ENCODE results near the gene GRIK4. TPM values are rescaled to one million over a fixed set of nuclear protein-coding genes. Genes with fewer than 3 reads are reported as not detected.
A peak's percentile ranks its signal among the peaks of the same experiment; 100 is the strongest.

The GRIK4 gene
- total and polyA plus RNA-seq, 11 donors: 0.04 to 0.45 (median 0.12) TPM; not detected in 6

GRCh38 chr11:120566176-120566575 lies 54.6 kb downstream of the GRIK4 start:
- peaks cover 0 to 35% (median 22%) of the 10 kb centered on the region in 12 donors for H3K4me1 ChIP-seq
- H3K36me3 ChIP-seq: no peaks in the 10 kb centered on the region
- no peaks in the 10 kb centered on the region for H3K9me3 ChIP-seq
- intact Hi-C loops (cut with DNase I): no loop called here
- 52 to 61% (median 54%) methylated on average over 5 of the region's 5 CpGs for WGBS, 4 donors
- H3K27me3 ChIP-seq: peaks cover 0 to 32% (median 3%) of the 10 kb centered on the region in 9 donors
- ATAC-seq (peak in 1 of 4 donors; percentile 3), DNase-seq (no peak)
- no peak for TF ChIP-seq POLR2A (IDR thresholded peaks at IDR 0.05)
- TF ChIP-seq, protein P1, sequence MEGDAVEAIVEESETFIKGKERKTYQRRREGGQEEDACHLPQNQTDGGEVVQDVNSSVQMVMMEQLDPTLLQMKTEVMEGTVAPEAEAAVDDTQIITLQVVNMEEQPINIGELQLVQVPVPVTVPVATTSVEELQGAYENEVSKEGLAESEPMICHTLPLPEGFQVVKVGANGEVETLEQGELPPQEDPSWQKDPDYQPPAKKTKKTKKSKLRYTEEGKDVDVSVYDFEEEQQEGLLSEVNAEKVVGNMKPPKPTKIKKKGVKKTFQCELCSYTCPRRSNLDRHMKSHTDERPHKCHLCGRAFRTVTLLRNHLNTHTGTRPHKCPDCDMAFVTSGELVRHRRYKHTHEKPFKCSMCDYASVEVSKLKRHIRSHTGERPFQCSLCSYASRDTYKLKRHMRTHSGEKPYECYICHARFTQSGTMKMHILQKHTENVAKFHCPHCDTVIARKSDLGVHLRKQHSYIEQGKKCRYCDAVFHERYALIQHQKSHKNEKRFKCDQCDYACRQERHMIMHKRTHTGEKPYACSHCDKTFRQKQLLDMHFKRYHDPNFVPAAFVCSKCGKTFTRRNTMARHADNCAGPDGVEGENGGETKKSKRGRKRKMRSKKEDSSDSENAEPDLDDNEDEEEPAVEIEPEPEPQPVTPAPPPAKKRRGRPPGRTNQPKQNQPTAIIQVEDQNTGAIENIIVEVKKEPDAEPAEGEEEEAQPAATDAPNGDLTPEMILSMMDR (IDR thresholded peaks at IDR 0.05): no peak
- H3K4me3 ChIP-seq: no peak overlapping the region
- peak overlapping the region in 1 of 12 donors; percentile 43 for H3K27ac ChIP-seq

DNA sequence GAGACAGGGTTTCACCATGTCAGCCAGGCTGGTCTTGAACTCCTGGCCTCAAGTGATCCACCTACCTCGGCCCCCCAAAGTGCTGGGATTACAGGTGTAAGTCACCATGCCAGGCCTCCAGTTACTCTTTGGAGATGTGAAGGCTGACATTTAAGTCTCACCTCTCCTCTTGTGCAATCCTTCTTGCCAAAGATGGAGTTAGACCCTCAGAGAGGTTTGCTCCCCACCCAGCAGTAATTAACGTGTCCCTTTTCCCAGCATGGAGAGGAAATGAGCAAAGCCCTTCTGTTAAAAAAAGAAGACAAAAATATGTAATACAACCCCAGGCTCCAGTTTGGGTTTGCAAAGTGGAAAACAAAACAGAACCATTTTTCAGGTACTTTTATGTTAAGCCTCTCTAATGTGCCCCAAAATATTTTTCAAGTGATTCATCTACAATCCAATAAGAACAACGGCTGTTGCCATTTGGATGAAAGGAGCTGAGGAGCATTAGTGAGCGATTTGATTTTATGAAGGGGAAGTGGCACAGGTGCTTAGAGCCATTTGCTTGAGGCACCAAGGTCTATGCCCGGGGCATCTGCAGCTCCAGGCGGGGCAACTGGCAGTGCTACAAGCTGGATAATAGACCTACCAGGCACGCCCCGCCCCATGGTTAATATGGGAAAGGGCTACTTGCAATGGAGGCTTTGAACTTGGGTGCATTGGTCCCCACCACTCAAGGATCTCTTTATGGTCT lies 57.2 kb downstream of the GRIK4 start:
- H3K27ac ChIP-seq: no peak overlapping the region
- ATAC-seq: no peak
- TF ChIP-seq POLR2A (IDR thresholded peaks at IDR 0.05): no peak
- TF ChIP-seq, protein P1 (IDR thresholded peaks at IDR 0.05): no peak
- intact Hi-C loops (cut with DNase I): no loop called here
- peaks cover 0 to 26% (median 18%) of the 10 kb centered on the region in 12 donors for H3K4me1 ChIP-seq
- no peaks in the 10 kb centered on the region for H3K9me3 ChIP-seq
- no peaks in the 10 kb centered on the region for H3K36me3 ChIP-seq
- DNase-seq: no peak
- H3K27me3 ChIP-seq: peaks cover 0 to 23% (median 3%) of the 10 kb centered on the region in 9 donors
- WGBS, 4 donors: 83 to 90% (median 88%) methylated on average over 8 of the region's 8 CpGs
- H3K4me3 ChIP-seq: no peak overlapping the region

DNA sequence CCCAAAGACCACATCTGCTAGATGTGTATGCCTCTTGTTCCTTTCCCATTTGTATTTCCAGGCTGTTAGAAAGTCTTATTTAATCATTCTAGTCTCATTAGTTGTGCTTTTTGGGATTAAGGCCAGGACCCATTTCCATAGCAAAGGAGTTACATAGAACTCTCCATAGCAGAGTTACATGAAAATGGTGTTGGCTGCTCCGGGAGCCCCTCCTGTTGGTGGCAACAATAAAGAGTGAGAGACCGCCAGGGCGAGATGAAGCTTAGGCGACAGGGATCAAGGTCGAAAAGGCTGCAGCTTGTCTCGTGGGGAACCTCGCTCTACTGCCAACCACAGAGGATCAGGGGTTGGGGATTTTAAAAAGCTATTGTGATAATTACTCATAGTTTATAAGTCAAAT lies 58.3 kb downstream of the GRIK4 start:
- intact Hi-C loops (cut with DNase I): no loop called here
- peaks cover 0 to 13% (median 0%) of the 10 kb centered on the region in 9 donors for H3K27me3 ChIP-seq
- ATAC-seq (no peak), DNase-seq (no peak)
- 66 to 81% (median 72%) methylated on average over 7 of the region's 7 CpGs for WGBS, 4 donors
- no peak for TF ChIP-seq POLR2A (IDR thresholded peaks at IDR 0.05)
- TF ChIP-seq, protein P1 (IDR thresholded peaks at IDR 0.05): no peak
- no peak overlapping the region for H3K27ac ChIP-seq
- peaks cover 0 to 15% (median 8%) of the 10 kb centered on the region in 12 donors for H3K4me1 ChIP-seq
- no peak overlapping the region for H3K4me3 ChIP-seq
- no peaks in the 10 kb centered on the region for H3K36me3 ChIP-seq
- no peaks in the 10 kb centered on the region for H3K9me3 ChIP-seq

GRCh38 chr11:120571476-120571875 lies 59.9 kb downstream of the GRIK4 start:
- no peak for ATAC-seq
- no peak for DNase-seq
- TF ChIP-seq POLR2A (IDR thresholded peaks at IDR 0.05): no peak
- TF ChIP-seq, protein P1 (IDR thresholded peaks at IDR 0.05): no peak
- H3K27me3 ChIP-seq: peaks cover 0 to 5% (median 0%) of the 10 kb centered on the region in 9 donors
- no peaks in the 10 kb centered on the region for H3K36me3 ChIP-seq
- no peaks in the 10 kb centered on the region for H3K4me1 ChIP-seq
- intact Hi-C loops (cut with DNase I): no loop called here
- H3K4me3 ChIP-seq: no peak overlapping the region
- H3K9me3 ChIP-seq: no peaks in the 10 kb centered on the region
- 48 to 83% (median 70%) methylated on average over 1 of the region's 1 CpG for WGBS, 4 donors
- H3K27ac ChIP-seq: no peak overlapping the region
